Sigmoid colon (tissue), 3 donors: ENCODE results near the gene LRCH1.

Source experiments
- CTCF ChIP-seq, 4 experiments: fragments of 450-650 bp in 3 of 4; fragments of 200-600 bp in 1 of 4; IDR thresholded peaks; one replicate each; pipeline ENCODE4 v1.5.1; 2016 to 2019; ENCODE audit warnings: antibody characterized with exemption in 4 of 4, mild to moderate bottlenecking in 3 of 4, moderate library complexity in 2 of 4
- POLR2A ChIP-seq, 2 donors: fragments of 450-650 bp; IDR thresholded peaks; one replicate each; pipeline ENCODE4 v1.6.1; 2016; ENCODE audit warnings: antibody characterized with exemption in 2 of 2, mild to moderate bottlenecking in 2 of 2, moderate library complexity in 2 of 2

GRCh38 chr13:46567671-46568070, 14.7 kb downstream of the LRCH1 start:
- no peak for TF ChIP-seq CTCF (IDR thresholded peaks at IDR 0.05)
- TF ChIP-seq POLR2A (IDR thresholded peaks at IDR 0.05) = no peak
